ENCODE measurements around the gene ZNF501.

DNA sequence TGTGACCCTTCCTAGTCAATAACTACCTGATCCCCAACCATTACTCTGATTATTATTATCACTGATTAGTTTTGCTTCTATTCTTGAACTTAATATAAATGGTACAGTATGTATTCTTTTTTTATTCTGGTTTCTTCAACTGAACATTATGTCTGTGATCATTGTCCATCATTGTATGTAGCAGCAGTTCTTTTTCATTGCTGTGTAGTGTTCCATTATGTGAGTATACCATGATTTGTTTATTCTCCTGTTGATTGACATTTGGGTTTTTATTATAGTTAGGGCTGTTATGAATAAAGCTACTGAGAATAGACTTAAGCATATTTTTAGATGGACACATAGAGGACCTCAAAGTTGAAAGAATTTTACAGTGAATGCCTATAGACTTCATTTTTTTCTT lies 34.8 kb downstream of the ZNF501 start:
- TF ChIP-seq POLR2AphosphoS5 (IDR thresholded peaks at IDR 0.05) (no peak), POLR2A (IDR thresholded peaks at IDR 0.05; ENCODE audit: low read depth) (no peak)
- TF ChIP-seq, protein P1, sequence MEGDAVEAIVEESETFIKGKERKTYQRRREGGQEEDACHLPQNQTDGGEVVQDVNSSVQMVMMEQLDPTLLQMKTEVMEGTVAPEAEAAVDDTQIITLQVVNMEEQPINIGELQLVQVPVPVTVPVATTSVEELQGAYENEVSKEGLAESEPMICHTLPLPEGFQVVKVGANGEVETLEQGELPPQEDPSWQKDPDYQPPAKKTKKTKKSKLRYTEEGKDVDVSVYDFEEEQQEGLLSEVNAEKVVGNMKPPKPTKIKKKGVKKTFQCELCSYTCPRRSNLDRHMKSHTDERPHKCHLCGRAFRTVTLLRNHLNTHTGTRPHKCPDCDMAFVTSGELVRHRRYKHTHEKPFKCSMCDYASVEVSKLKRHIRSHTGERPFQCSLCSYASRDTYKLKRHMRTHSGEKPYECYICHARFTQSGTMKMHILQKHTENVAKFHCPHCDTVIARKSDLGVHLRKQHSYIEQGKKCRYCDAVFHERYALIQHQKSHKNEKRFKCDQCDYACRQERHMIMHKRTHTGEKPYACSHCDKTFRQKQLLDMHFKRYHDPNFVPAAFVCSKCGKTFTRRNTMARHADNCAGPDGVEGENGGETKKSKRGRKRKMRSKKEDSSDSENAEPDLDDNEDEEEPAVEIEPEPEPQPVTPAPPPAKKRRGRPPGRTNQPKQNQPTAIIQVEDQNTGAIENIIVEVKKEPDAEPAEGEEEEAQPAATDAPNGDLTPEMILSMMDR (IDR thresholded peaks at IDR 0.05), result no peak

Measured in esophagus muscularis mucosa (tissue), 3 donors.